ENCODE measurements around the gene CYBB.

DNA sequence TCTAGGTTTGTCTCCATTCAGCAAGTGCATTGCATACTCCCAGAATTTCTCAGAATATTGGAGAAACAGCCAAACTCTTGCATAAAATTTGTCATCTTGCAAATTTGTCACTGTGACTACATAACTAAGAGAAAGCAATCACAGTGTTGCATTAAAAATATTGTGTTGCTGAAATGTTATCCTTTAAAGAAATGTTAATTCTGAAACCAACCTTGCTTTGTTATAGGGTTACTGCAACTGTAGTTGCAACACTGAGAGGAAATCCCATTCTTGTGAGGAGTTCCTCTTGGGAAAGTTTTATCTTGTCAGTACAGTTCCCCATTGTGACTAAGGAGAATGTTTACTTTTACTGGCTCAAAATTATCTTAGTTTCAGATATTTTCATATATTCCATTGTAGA lies 20.9 kb downstream of the CYBB start:
- TF ChIP-seq, protein P1, sequence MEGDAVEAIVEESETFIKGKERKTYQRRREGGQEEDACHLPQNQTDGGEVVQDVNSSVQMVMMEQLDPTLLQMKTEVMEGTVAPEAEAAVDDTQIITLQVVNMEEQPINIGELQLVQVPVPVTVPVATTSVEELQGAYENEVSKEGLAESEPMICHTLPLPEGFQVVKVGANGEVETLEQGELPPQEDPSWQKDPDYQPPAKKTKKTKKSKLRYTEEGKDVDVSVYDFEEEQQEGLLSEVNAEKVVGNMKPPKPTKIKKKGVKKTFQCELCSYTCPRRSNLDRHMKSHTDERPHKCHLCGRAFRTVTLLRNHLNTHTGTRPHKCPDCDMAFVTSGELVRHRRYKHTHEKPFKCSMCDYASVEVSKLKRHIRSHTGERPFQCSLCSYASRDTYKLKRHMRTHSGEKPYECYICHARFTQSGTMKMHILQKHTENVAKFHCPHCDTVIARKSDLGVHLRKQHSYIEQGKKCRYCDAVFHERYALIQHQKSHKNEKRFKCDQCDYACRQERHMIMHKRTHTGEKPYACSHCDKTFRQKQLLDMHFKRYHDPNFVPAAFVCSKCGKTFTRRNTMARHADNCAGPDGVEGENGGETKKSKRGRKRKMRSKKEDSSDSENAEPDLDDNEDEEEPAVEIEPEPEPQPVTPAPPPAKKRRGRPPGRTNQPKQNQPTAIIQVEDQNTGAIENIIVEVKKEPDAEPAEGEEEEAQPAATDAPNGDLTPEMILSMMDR (conservative IDR thresholded peaks at IDR 0.05; ENCODE audit: low read depth, low read length) = no peak
- TF ChIP-seq NFE2L2 (IDR thresholded peaks at IDR 0.05; ENCODE audit: low read depth, low read length) = no peak
- no peak for TF ChIP-seq POLR2A (IDR thresholded peaks at IDR 0.05; ENCODE audit: low read depth, low read length)

All from IMR-90 (cell line).